ENCODE results near the gene RGSL1.

GRCh38 chr1:182588500-182589396 lies 138.8 kb downstream of the RGSL1 start, which contains the start of gene RNASEL:
- TF ChIP-seq CTCF (IDR thresholded peaks at IDR 0.05) (no peak), POLR2AphosphoS5 (IDR thresholded peaks at IDR 0.05; ENCODE audit: low read depth, low read length) (no peak)

Data from Panc1 (cell line).